Bronchial smooth muscle cell (primary cell): ENCODE data around the gene ESPL1. TPM values are rescaled to one million over a fixed set of nuclear protein-coding genes. Genes with fewer than 3 reads are reported as not detected.

Experiments
- total RNA-seq: library from RNA; depleted of rRNA; stranded (reverse); fragments of >200 nt; gene quantifications from 2 replicates; pipeline ENCODE4 v1.2.1, GENCODE V29; 2014

Gene ESPL1
- total RNA-seq: 0.86 and 1.9 TPM in 2 replicates

DNA sequence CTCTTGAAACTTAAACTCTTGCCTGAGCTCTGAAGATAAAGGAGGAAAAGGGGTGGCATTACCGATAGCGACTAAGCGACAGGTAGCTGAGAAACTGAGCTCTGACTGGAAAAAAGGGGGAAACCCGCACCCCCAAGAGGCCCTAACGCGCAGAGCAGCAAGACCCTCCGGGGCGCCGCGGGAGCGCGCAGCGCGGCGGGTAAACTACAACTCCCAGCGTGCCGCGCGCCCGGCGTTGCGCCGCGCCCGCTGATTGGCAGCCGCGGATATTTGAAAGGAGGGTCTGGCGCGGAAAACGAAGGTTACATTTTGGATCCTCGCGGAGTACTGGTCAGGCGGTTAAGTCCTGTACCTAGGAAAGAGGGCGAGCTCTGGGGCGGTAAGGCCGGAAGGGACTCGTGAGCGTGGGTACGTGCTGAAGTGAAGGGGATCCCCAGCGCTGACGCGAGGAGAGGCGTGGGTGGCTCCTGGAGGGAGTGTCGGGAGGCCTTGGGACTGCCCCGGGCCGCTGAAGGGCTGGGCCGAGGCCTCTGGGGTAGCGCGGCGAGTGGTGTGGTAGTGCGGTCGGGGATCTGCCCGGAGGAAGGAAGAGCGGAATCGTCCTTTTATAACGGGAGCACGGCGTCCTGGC lies at the start of gene ESPL1:
Gene ESPL1, plus strand, starts transcription at position 301 of the 631 bp plus-strand sequence. CDS start 468 bp downstream, outside the sequence.

DNA sequence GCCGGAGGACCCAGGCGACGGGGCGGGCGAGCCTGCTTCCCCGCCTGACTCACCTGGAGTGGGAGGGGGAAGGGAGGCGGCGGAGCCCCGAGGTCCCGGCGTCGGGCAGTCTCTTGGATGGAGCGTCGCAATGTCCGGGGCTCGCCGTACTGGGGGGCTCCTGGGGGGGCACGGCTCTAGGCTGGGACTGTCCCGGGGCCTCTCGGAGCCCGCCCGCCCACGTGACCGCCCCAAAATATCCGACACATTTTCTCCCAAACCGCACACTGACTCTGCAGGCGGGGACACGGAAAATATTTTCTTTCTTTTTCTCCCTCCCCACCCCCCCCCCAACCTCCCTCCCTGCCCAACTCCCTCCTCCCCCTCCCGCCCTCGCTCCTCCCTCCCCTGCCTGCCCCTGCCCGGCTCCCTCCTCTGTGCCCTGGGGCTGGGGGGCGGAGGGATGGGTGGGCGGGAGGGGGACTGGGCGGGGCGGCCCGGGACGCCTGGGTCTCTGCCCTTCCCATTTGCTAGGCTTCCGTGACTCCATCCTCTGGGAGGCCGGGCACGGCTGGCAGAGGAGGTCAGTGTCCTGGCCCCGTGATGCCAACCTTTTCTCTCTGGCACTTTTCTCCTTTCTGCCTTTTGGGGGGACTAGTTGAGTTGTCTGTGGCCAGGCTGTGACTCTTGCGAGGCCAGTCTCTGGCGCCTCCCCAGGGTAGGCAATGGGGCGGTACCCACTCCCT lies 36.0 kb upstream of the ESPL1 start, which contains the start of gene RARG:
Gene RARG, minus strand, starts transcription at position 289 of the 725 bp plus-strand sequence. CDS start 4,664 bp downstream, outside the sequence.

DNA sequence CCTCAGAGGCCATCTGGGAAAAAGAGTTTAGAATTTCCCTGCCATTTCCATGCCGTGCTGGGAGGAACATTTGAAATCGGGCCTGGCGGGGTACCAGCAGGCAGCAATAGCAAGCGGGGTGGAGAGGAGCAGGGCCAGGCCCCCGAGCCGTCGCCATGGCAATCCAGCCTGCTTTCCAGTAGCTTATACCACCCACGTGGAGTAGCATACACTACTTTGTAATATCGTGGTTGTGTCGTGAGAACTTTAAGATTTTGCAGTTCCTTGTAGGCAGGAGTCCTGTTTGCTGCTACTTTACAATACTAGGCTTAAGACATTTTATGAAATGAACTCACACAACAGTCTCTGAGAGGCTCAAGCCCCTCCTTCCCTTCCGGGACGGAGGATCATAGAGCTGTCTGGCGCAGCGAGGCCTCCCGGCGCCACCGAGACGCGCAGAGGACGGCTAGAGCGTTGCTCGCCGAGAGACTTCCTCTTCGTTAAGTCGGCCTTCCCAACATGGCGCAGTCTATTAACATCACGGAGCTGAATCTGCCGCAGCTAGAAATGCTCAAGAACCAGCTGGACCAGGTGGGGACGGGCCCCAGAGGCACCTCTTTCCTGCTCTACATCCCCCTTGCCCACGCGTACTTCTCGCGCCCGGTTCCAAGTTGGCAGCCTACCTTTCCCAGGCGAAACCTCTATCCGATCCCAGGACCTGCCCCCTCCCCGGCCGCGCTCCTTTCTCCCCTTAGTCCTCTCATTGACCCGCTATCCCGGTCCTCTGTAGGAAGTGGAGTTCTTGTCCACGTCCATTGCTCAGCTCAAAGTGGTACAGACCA lies 27.2 kb downstream of the ESPL1 start, which contains the start of gene PFDN5:
Gene PFDN5, plus strand, starts transcription at position 473 of the 821 bp plus-strand sequence. Its CDS starts 26 bp downstream, at position 499.

DNA sequence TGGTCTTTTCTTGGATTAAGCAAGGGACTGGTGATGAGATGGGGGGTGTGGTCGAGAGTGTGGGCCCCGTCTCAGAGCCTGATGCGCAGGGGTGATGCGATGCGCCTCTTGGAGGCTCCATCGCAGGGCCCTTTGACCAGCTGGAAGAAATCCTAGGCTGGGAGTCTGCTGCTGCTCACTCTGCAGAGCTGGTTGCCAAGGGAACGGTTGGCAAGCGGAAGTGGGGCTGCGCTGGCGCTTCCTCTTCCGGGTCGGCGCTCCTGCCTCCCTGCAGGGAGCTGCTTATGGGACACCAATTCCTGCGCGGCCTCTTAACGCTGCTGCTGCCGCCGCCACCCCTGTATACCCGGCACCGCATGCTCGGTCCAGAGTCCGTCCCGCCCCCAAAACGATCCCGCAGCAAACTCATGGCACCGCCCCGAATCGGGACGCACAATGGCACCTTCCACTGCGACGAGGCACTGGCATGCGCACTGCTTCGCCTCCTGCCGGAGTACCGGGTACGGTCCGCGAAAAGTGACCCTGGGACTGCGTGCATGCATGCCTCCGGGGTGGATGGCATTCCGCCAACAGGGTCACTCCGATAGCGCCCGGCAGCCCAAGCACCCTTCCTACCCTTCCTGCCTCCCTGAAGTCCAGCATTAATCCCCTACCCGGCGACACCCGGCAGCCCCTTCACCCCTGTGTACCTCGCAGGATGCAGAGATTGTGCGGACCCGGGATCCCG lies 31.5 kb downstream of the ESPL1 start, which contains the start of gene MYG1:
Gene MYG1, plus strand, starts transcription at position 242 of the 727 bp plus-strand sequence. Its CDS starts 43 bp downstream, at position 285.

DNA sequence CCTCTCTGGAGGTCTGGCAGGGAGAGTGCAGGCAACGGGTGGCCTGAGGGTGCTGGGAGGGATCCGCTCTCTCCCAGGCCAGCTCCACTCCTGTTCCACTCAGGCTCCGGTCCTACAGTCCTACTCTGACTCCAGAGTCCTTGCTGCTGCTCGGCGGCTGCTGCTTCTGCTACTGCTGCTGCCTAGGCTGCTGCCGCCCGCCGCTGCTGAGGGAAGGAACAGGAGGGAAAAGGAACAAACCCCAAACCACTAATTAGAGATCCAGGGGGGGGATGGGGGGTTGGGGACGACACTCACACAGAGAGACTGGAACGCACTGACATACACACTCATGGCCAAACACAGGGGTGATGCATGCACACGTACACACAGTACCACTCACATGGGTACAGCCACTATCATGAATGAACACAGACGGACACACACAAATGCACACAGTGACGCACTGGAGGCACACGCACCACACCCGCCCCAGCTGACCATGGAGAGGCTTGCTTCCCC lies 68.1 kb downstream of the ESPL1 start, which contains the start of gene SP7:
Gene SP7, minus strand, starts transcription at position 174 of the 501 bp plus-strand sequence. CDS start 708 bp downstream, outside the sequence.

Other genes with a start within 250 kb of the ESPL1 start
- gene TNS2, start 218.2 kb upstream of the ESPL1 start, total RNA-seq: 48.2 and 58.6 TPM in 2 replicates
- gene SPRYD3, start 188.9 kb upstream of the ESPL1 start, total RNA-seq: 18.3 and 22.1 TPM in 2 replicates
- gene IGFBP6, start 170.6 kb upstream of the ESPL1 start, total RNA-seq: 1,620 and 3,493 TPM in 2 replicates
- 0.16 and 0.17 TPM in 2 replicates for gene SOAT2, start 164.8 kb upstream of the ESPL1 start, total RNA-seq
- 14.3 and 16.9 TPM in 2 replicates for gene ZNF740, start 87.6 kb upstream of the ESPL1 start, total RNA-seq
- gene CSAD, start 87.4 kb upstream of the ESPL1 start, total RNA-seq: 8.4 and 11.3 TPM in 2 replicates
- gene ITGB7, start 61.0 kb upstream of the ESPL1 start, total RNA-seq: 0.47 and 1.4 TPM in 2 replicates
- gene RARG, start 36.1 kb upstream of the ESPL1 start, total RNA-seq: 32.3 and 35.3 TPM in 2 replicates
- 1,042 and 1,327 TPM in 2 replicates for gene PFDN5, start 27.2 kb downstream of the ESPL1 start, total RNA-seq
- 50.8 and 56.3 TPM in 2 replicates for gene MYG1, start 31.4 kb downstream of the ESPL1 start, total RNA-seq
- 37.8 and 39.4 TPM in 2 replicates for gene AAAS, start 53.3 kb downstream of the ESPL1 start, total RNA-seq
- not detected in 2 replicates for gene SP7, start 68.1 kb downstream of the ESPL1 start, total RNA-seq
- gene SP1, start 111.9 kb downstream of the ESPL1 start, total RNA-seq: 19.4 and 23.3 TPM in 2 replicates
- not detected in 2 replicates for gene AMHR2, start 155.6 kb downstream of the ESPL1 start, total RNA-seq
- 14.6 and 27.1 TPM in 2 replicates for gene PRR13, start 173.4 kb downstream of the ESPL1 start, total RNA-seq
- 221 and 306 TPM in 2 replicates for gene PCBP2, start 183.8 kb downstream of the ESPL1 start, total RNA-seq
- gene MAP3K12, start 231.2 kb downstream of the ESPL1 start, total RNA-seq: 43.6 and 47.6 TPM in 2 replicates
- gene TARBP2, start 233.0 kb downstream of the ESPL1 start, total RNA-seq: 32.4 and 33.4 TPM in 2 replicates
- gene NPFF, start 239.2 kb downstream of the ESPL1 start, total RNA-seq: not detected in 2 replicates